Measurements from ENCODE around the gene NEURL1. TPM values are rescaled to one million over a fixed set of nuclear protein-coding genes. Genes with fewer than 3 reads are reported as not detected.

NEURL1 gene
- total RNA-seq, result under 1 TPM in 1 of 4 donors, not detected in 3; 0.19 TPM

- Histone ChIP-seq H3K9me3 (no peaks in the 10 kb centered on the region), H3K4me3 (peak within 1 kb of the TSS; percentile 33 to 79 (median 50)), H3K36me3 (no peaks in the 10 kb centered on the region), H3K4me1 (peaks cover 9 to 28% (median 14%) of the 10 kb centered on the region in 3 donors), H3K27me3 (peaks cover 0 to 76% (median 10%) of the 10 kb centered on the region in 4 donors), H3K27ac (no peak within 1 kb of the TSS)
- intact Hi-C loops (cut with DNase I), result no loop called here
- no peak for TF ChIP-seq CTCF (IDR thresholded peaks at IDR 0.05)
- 6% methylated on average over 14 of the region's 65 CpGs; no CpG with 5 or more reads in 1 of the 2 donors for WGBS, 2 donors
- no peak for DNase-seq
These were observed at the start of gene NEURL1 for GRCh38 chr10:103493362-103493915. TSS of gene NEURL1 (plus strand) at chr10:103493705. CDS start at chr10:103494388, 683 bp downstream.

GRCh38 chr10:103444478-103444877 lies 49.0 kb upstream of the NEURL1 start:
- intact Hi-C loops (cut with DNase I), result no loop called here
- H3K27me3 ChIP-seq, result no peaks in the 10 kb centered on the region
- H3K36me3 ChIP-seq, result peaks cover 25 to 100% (median 53%) of the 10 kb centered on the region in 3 donors
- H3K4me3 ChIP-seq, result no peak overlapping the region
- no peaks in the 10 kb centered on the region for H3K9me3 ChIP-seq
- H3K27ac ChIP-seq, result peak overlapping the region; percentile 69 to 93 (median 87)
- H3K4me1 ChIP-seq, result peaks cover 13 to 64% (median 46%) of the 10 kb centered on the region in 3 donors
- TF ChIP-seq CTCF (IDR thresholded peaks at IDR 0.05) (no peak), POLR2A (IDR thresholded peaks at IDR 0.05) (no peak)
- WGBS, 2 donors, result 70% methylated on average over 2 of the region's 10 CpGs; no CpG with 5 or more reads in 1 of the 2 donors
- no peak for DNase-seq

GRCh38 chr10:103445366-103445765 lies 48.1 kb upstream of the NEURL1 start:
- 77 to 87% methylated on average over 7 to 9 of the region's 9 CpGs for WGBS, 2 donors
- Histone ChIP-seq H3K4me3 (no peak overlapping the region), H3K36me3 (peaks cover 25 to 100% (median 50%) of the 10 kb centered on the region in 3 donors), H3K27me3 (no peaks in the 10 kb centered on the region), H3K4me1 (peaks cover 21 to 72% (median 55%) of the 10 kb centered on the region in 3 donors), H3K27ac (peak overlapping the region; percentile 69 to 93 (median 87)), H3K9me3 (no peaks in the 10 kb centered on the region)
- no peak for DNase-seq
- intact Hi-C loops (cut with DNase I), result no loop called here
- TF ChIP-seq CTCF (IDR thresholded peaks at IDR 0.05), result no peak
- no peak for TF ChIP-seq POLR2A (IDR thresholded peaks at IDR 0.05)

GRCh38 chr10:103445767-103446567 lies 47.5 kb upstream of the NEURL1 start:
- Histone ChIP-seq H3K4me3 (peak overlapping the region in 1 of 4 donors; percentile 17), H3K27ac (peak overlapping the region; percentile 69 to 93 (median 91)), H3K9me3 (no peaks in the 10 kb centered on the region), H3K4me1 (peaks cover 23 to 78% (median 61%) of the 10 kb centered on the region in 3 donors), H3K27me3 (no peaks in the 10 kb centered on the region), H3K36me3 (peaks cover 20 to 95% (median 45%) of the 10 kb centered on the region in 3 donors)
- TF ChIP-seq CTCF (IDR thresholded peaks at IDR 0.05) (no peak), POLR2A (IDR thresholded peaks at IDR 0.05) (no peak)
- 58 to 69% methylated on average over 4 to 8 of the region's 12 CpGs for WGBS, 2 donors
- no peak for DNase-seq
- intact Hi-C loops (cut with DNase I), result no loop called here

GRCh38 chr10:103447187-103447586 lies 46.3 kb upstream of the NEURL1 start:
- peaks cover 20 to 83% (median 35%) of the 10 kb centered on the region in 3 donors for H3K36me3 ChIP-seq
- DNase-seq, result no peak

More at GRCh38 chr10:103447187-103447586, 46.3 kb upstream of the NEURL1 start:
- TF ChIP-seq CTCF (IDR thresholded peaks at IDR 0.05), result no peak
- TF ChIP-seq POLR2A (IDR thresholded peaks at IDR 0.05), result no peak
- no peaks in the 10 kb centered on the region for H3K27me3 ChIP-seq
- H3K4me1 ChIP-seq, result peaks cover 23 to 91% (median 65%) of the 10 kb centered on the region in 3 donors
- WGBS, 2 donors, result 91 to 95% methylated on average over 13 of the region's 23 CpGs
- intact Hi-C loops (cut with DNase I), result no loop called here
- no peak overlapping the region for H3K4me3 ChIP-seq
- no peaks in the 10 kb centered on the region for H3K9me3 ChIP-seq
- peak overlapping the region in 3 of 4 donors; percentile 91 to 93 (median 91) for H3K27ac ChIP-seq

Data from esophagus squamous epithelium (tissue), 5 donors.